Body of pancreas (tissue), 4 donors: Measurements from ENCODE around the gene CEP112.

Experiments used
- CTCF ChIP-seq, 7 experiments: fragments of 450-650 bp in 4 of 7; fragments of 200-600 bp in 3 of 7; sonication (generic) in 3 of 7; IDR thresholded peaks; one replicate each; pipeline ENCODE4 v1.5.1; 2016 to 2019; ENCODE audit warnings: antibody characterized with exemption in 7 of 7
- POLR2A ChIP-seq, 3 donors: fragments of 450-650 bp; IDR thresholded peaks; one replicate each; pipeline ENCODE4 v1.6.1; 2016; ENCODE audit warnings: antibody characterized with exemption in 3 of 3, mild to moderate bottlenecking in 2 of 3

GRCh38 chr17:65933290-65933689, 258.6 kb downstream of the CEP112 start:
- TF ChIP-seq CTCF (IDR thresholded peaks at IDR 0.05), result no peak
- no peak for TF ChIP-seq POLR2A (IDR thresholded peaks at IDR 0.05)
